ENCODE measurements around the gene GOLGA8N. TPM values are rescaled to one million over a fixed set of nuclear protein-coding genes. Genes with fewer than 3 reads are reported as not detected.

The GOLGA8N gene
- total and polyA plus RNA-seq, 2 of the 8 experiments (the other 6 are each of a cell fraction or from before 2014, with no cell fraction given) = 0.54 to 0.99 TPM

GRCh38 chr15:32656091-32656490 is 62.8 kb downstream of the GOLGA8N start:
- Histone ChIP-seq H3K23ac (ENCODE audit: insufficient read length) (no peak overlapping the region), H3K14ac (ENCODE audit: insufficient read length) (no peak overlapping the region), H2BK120ac (replicated peaks; ENCODE audit: low read depth, low read length) (no peak overlapping the region), H3K27me3 (replicated peaks in 1 of 4; ENCODE audit: control insufficient read depth in 3 of 4, extremely low read depth in 1 of 4, insufficient read depth in 3 of 4, low read length in 3 of 4) (no peaks in the 10 kb centered on the region; a peak in 1 of 7 replicates), H2AK5ac (ENCODE audit: low read depth, low read length) (no peak overlapping the region), H3K4me2 (ENCODE audit: insufficient read depth in 1 of 2, low read depth in 2 of 2, low read length in 2 of 2) (no peak overlapping the region), H4K91ac (replicated peaks; ENCODE audit: insufficient read length, low read length) (no peak overlapping the region), H3K23me2 (ENCODE audit: low read depth, low read length) (no peaks in the 10 kb centered on the region), H3K4me3 (ENCODE audit: extremely low read depth in 1 of 4, insufficient read depth in 2 of 4, low read depth in 3 of 4, low read length in 4 of 4) (no peak overlapping the region), H2BK15ac (ENCODE audit: low read length) (no peak overlapping the region), H3K27ac (ENCODE audit: low read depth, low read length) (no peak overlapping the region), H4K5ac (ENCODE audit: insufficient read length, low read depth, low read length) (no peak overlapping the region), H2AFZ (ENCODE audit: low read length) (no peak overlapping the region), H3K4ac (replicated peaks; ENCODE audit: insufficient read length, low read depth, low read length) (no peak overlapping the region), H3K18ac (ENCODE audit: extremely low read depth, low read length) (no peak overlapping the region), H3K36me3 (ENCODE audit: control insufficient read depth in 2 of 4, insufficient read depth in 4 of 4, low read length in 3 of 4) (no peaks in the 10 kb centered on the region), H2BK12ac (ENCODE audit: low read depth, low read length) (no peak overlapping the region), H2BK5ac (ENCODE audit: low read depth, low read length) (no peak overlapping the region), H3K9me3 (ENCODE audit: insufficient read depth in 2 of 2, low read depth in 1 of 2, low read length in 1 of 2) (no peaks in the 10 kb centered on the region), H3K9ac (replicated peaks in 1 of 4; ENCODE audit: extremely low read depth in 1 of 4, low read depth in 3 of 4, low read length in 3 of 4) (no peak overlapping the region), H4K20me1 (replicated peaks in 1 of 2; ENCODE audit: control insufficient read depth in 1 of 2, insufficient read depth in 2 of 2, low read length in 2 of 2) (peaks cover 0 to 4% of the 10 kb centered on the region in 2 experiments), H3K56ac (replicated peaks; ENCODE audit: insufficient read length, low read depth, low read length) (no peak overlapping the region), H3K4me1 (replicated peaks in 1 of 4; ENCODE audit: control insufficient read depth in 3 of 4, insufficient read depth in 4 of 4, low read length in 3 of 4) (peaks cover 0 to 12% (median 2%) of the 10 kb centered on the region in 4 experiments; a peak in 5 of 7 replicates), H4K8ac (ENCODE audit: extremely low read depth, insufficient read depth, low read length) (no peak overlapping the region), H3K79me2 (ENCODE audit: control insufficient read depth in 1 of 2, insufficient read depth in 2 of 2, low read length in 2 of 2) (no peaks in the 10 kb centered on the region), H2BK20ac (ENCODE audit: low read length) (no peak overlapping the region), H3K79me1 (ENCODE audit: low read depth, low read length) (no peaks in the 10 kb centered on the region)
- no peak for DNase-seq (ENCODE audit: low read depth in 1 of 2, low spot score in 2 of 2)
- WGBS, 2 experiments (ENCODE audit: extremely low coverage in 1 of 2, insufficient coverage in 1 of 2, insufficient read length in 1 of 2, insufficient replicate concordance in 2 of 2, low coverage in 1 of 2, low lambda C conversion rate in 2 of 2, missing lambda C conversion rate in 1 of 2) = 87% methylated on average over 4 of the region's 4 CpGs; no CpG with 5 or more reads in 1 of the 2 experiments
- POLR2A ChIA-PET (ENCODE audit: partially characterized antibody) = no interaction called here
- FAIRE-seq = no peak
- CTCF ChIA-PET (ENCODE audit: partially characterized antibody) = interaction anchor here (0.5 to 3.8 kb wide), 10 partner anchors 7 to 559 kb away, joined by 3 to 17 read pairs (median 5); no protein-coding TSS in a partner anchor
- TF ChIP-seq CHD2 (IDR thresholded peaks at IDR 0.05; ENCODE audit: low read length) (no peak), POU5F1 (IDR thresholded peaks at IDR 0.05; ENCODE audit: low read depth, low read length) (no peak), SIRT6 (IDR thresholded peaks at IDR 0.05; ENCODE audit: low read length) (no peak), RXRA (IDR thresholded peaks at IDR 0.05; ENCODE audit: insufficient read depth, low read depth, low read length) (no peak), SIN3A (conservative IDR thresholded peaks at IDR 0.05 in 1 of 2, IDR thresholded peaks at IDR 0.05 in 1 of 2; ENCODE audit: low read depth in 1 of 2, low read length in 2 of 2) (no peak), SP2 (IDR thresholded peaks at IDR 0.05; ENCODE audit: low read length) (no peak), KDM1A (IDR thresholded peaks at IDR 0.05; ENCODE audit: borderline replicate concordance, low read length) (no peak), CTBP2 (IDR thresholded peaks at IDR 0.05; ENCODE audit: borderline replicate concordance, insufficient read depth, insufficient read length, low read length) (no peak), SRF (IDR thresholded peaks at IDR 0.05; ENCODE audit: low read depth, low read length) (no peak), TBP (IDR thresholded peaks at IDR 0.05; ENCODE audit: low read depth, low read length) (no peak), KDM5A (IDR thresholded peaks at IDR 0.05; ENCODE audit: low read length) (no peak), RBBP5 (IDR thresholded peaks at IDR 0.05; ENCODE audit: borderline replicate concordance, low read depth, low read length) (no peak), CBX8 (IDR thresholded peaks at IDR 0.05; ENCODE audit: borderline replicate concordance, low read depth, low read length) (no peak), RNF2 (IDR thresholded peaks at IDR 0.05; ENCODE audit: borderline replicate concordance, low read depth, low read length, missing control alignments, poor library complexity, severe bottlenecking) (no peak), ZNF274 (IDR thresholded peaks at IDR 0.05; ENCODE audit: borderline replicate concordance, extremely low read depth, low read length) (no peak)

Measured in H1 (cell line).